ENCODE results near the gene PASD1. TPM values are rescaled to one million over a fixed set of nuclear protein-coding genes. Genes with fewer than 3 reads are reported as not detected.

PASD1 gene
- total and polyA plus RNA-seq, 9 donors, result 0.04 to 0.16 (median 0.08) TPM; not detected in 5

- Histone ChIP-seq H3K27ac (ENCODE audit: low read length) (peak overlapping the region; percentile 70), H3K9me3 (replicated peaks; ENCODE audit: control insufficient read depth, low read depth, low read length) (no peaks in the 10 kb centered on the region), H3K36me3 (ENCODE audit: control insufficient read depth, insufficient read depth, low read length) (no peaks in the 10 kb centered on the region), H3K4me1 (ENCODE audit: control insufficient read depth, insufficient read depth, low read length) (peaks cover 43% of the 10 kb centered on the region), H3K4me3 (ENCODE audit: low read length) (no peak overlapping the region), H3K27me3 (ENCODE audit: control insufficient read depth, insufficient read depth, low read length) (peaks cover 27% of the 10 kb centered on the region)
- WGBS (ENCODE audit: insufficient coverage), result 53% methylated on average over 5 of the region's 5 CpGs
- DNase-seq, result no peak
These were observed 147.7 kb downstream of the PASD1 start for GRCh38 chrX:151711154-151711553.

DNA sequence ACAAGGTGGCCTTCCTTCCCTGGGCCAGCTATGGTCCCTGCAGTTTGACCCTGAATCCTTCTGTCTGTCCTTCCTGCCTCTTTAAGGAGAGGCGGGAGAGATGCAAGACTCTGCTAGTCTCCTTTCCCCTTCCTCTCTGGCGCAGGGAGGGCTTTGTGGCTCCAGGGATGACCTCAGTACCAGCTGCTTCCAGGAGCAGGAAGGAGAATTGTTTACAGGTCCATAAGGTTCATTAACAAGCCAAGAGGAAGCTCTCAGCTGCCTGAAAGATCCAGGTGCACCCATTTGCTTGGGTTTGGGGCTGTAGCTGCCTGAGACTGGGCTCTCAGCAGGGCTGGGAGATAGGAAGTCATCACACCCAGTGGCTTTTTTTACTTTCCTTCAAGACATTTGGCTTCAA lies 148.3 kb downstream of the PASD1 start:
- Histone ChIP-seq H3K27me3 (ENCODE audit: control insufficient read depth, insufficient read depth, low read length) (peaks cover 27% of the 10 kb centered on the region), H3K36me3 (ENCODE audit: control insufficient read depth, insufficient read depth, low read length) (no peaks in the 10 kb centered on the region), H3K27ac (ENCODE audit: low read length) (peak overlapping the region; percentile 70), H3K4me1 (ENCODE audit: control insufficient read depth, insufficient read depth, low read length) (peaks cover 43% of the 10 kb centered on the region), H3K9me3 (replicated peaks; ENCODE audit: control insufficient read depth, low read depth, low read length) (no peaks in the 10 kb centered on the region), H3K4me3 (ENCODE audit: low read length) (no peak overlapping the region)
- WGBS (ENCODE audit: insufficient coverage), result no CpG with 5 or more reads among the region's 2 CpGs
- peak; percentile 92 for DNase-seq

DNA sequence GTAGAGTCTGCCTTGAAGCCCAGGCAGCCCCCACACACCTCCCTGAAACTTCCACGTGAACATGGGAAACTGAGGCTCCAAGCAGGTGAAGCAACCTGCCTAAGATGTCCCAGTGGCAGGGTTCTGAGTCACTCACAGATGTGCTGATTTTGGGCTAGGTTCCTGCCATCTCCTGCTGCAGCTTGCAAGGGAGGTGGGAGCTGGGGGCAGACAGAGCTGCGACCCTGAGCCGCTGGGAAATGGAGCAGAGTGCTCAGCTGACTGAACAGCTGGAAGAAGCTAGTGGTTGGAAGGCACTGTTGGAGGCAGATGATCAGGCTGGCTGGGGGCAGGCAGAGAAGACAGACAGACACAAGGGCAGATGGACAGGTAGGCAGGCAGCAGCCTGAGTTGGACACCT lies 148.8 kb downstream of the PASD1 start:
- H3K27ac ChIP-seq (ENCODE audit: low read length), result peak overlapping the region; percentile 36
- no peaks in the 10 kb centered on the region for H3K9me3 ChIP-seq (replicated peaks; ENCODE audit: control insufficient read depth, low read depth, low read length)
- 45% methylated on average over 3 of the region's 3 CpGs for WGBS (ENCODE audit: insufficient coverage)
- H3K27me3 ChIP-seq (ENCODE audit: control insufficient read depth, insufficient read depth, low read length), result peaks cover 27% of the 10 kb centered on the region
- H3K36me3 ChIP-seq (ENCODE audit: control insufficient read depth, insufficient read depth, low read length), result no peaks in the 10 kb centered on the region
- DNase-seq, result peak; percentile 28
- peaks cover 45% of the 10 kb centered on the region for H3K4me1 ChIP-seq (ENCODE audit: control insufficient read depth, insufficient read depth, low read length)
- no peak overlapping the region for H3K4me3 ChIP-seq (ENCODE audit: low read length)

DNA sequence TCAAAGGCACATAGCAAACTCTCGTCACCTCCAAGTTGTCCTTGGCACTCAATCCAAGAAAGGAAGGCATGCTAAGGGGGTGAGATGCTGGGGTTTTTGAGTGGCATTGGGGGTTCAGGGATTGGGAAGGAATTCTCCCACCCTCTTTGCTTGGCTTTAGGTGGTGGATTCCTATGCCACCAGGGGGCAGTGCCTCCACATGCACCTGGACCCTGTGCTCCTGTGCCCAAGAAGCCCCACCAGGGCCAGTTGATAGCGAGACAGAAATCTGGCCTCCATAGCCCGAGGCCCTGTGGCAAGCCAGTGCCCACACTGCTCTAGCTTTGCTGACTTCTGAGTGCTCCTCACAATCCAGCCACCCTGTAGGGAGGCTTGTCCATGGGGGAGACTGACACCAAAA lies 150.4 kb downstream of the PASD1 start:
- Histone ChIP-seq H3K4me1 (ENCODE audit: control insufficient read depth, insufficient read depth, low read length) (peaks cover 46% of the 10 kb centered on the region), H3K4me3 (ENCODE audit: low read length) (no peak overlapping the region), H3K9me3 (replicated peaks; ENCODE audit: control insufficient read depth, low read depth, low read length) (no peaks in the 10 kb centered on the region), H3K27me3 (ENCODE audit: control insufficient read depth, insufficient read depth, low read length) (peaks cover 27% of the 10 kb centered on the region), H3K36me3 (ENCODE audit: control insufficient read depth, insufficient read depth, low read length) (no peaks in the 10 kb centered on the region), H3K27ac (ENCODE audit: low read length) (no peak overlapping the region)
- DNase-seq, result no peak
- WGBS (ENCODE audit: insufficient coverage), result 60% methylated on average over 1 of the region's 3 CpGs

DNA sequence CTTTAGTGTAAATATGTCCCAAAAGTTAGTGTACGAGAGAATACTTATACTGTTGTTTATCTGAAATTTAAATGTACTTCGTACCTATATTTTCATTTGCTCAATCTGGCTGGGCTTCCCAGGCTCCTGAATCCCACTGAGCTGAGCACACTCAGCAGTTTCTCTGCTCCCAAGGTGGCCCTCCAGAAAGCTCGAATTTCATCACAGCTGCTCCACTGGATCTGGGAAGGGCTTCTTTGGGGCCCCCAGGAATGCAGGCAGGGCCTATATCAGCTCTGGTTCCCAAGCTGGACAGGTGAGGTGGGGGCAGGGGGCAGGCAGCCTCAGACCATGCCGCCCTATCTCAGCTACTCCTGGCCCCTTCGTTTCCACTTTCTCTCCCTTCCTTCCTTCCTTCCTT lies 150.9 kb downstream of the PASD1 start:
- H3K27me3 ChIP-seq (ENCODE audit: control insufficient read depth, insufficient read depth, low read length), result peaks cover 27% of the 10 kb centered on the region
- DNase-seq, result peak; percentile 48
- peaks cover 46% of the 10 kb centered on the region for H3K4me1 ChIP-seq (ENCODE audit: control insufficient read depth, insufficient read depth, low read length)
- WGBS (ENCODE audit: insufficient coverage), result 0% methylated on average over 1 of the region's 5 CpGs
- no peak overlapping the region for H3K27ac ChIP-seq (ENCODE audit: low read length)
- no peaks in the 10 kb centered on the region for H3K9me3 ChIP-seq (replicated peaks; ENCODE audit: control insufficient read depth, low read depth, low read length)
- H3K36me3 ChIP-seq (ENCODE audit: control insufficient read depth, insufficient read depth, low read length), result no peaks in the 10 kb centered on the region
- H3K4me3 ChIP-seq (ENCODE audit: low read length), result no peak overlapping the region

GRCh38 chrX:151715752-151716151 lies 152.3 kb downstream of the PASD1 start, which contains the start of gene FATE1:
Gene FATE1 (plus strand): TSS chrX:151716035. CDS start chrX:151716120, 85 bp downstream.
- DNase-seq, result no peak
- no CpG with 5 or more reads among the region's 3 CpGs for WGBS (ENCODE audit: insufficient coverage)
- H3K4me1 ChIP-seq (ENCODE audit: control insufficient read depth, insufficient read depth, low read length), result peaks cover 40% of the 10 kb centered on the region

GRCh38 chrX:151722241-151722846 lies 158.9 kb downstream of the PASD1 start:
- H3K27me3 ChIP-seq (ENCODE audit: control insufficient read depth, insufficient read depth, low read length), result peaks cover 14% of the 10 kb centered on the region
- WGBS (ENCODE audit: insufficient coverage), result 33% methylated on average over 22 of the region's 24 CpGs
- H3K4me3 ChIP-seq (ENCODE audit: low read length), result no peak overlapping the region
- DNase-seq, result peak; percentile 52
- H3K4me1 ChIP-seq (ENCODE audit: control insufficient read depth, insufficient read depth, low read length), result peaks cover 22% of the 10 kb centered on the region
- no peaks in the 10 kb centered on the region for H3K36me3 ChIP-seq (ENCODE audit: control insufficient read depth, insufficient read depth, low read length)
- no peak overlapping the region for H3K27ac ChIP-seq (ENCODE audit: low read length)
- no peaks in the 10 kb centered on the region for H3K9me3 ChIP-seq (replicated peaks; ENCODE audit: control insufficient read depth, low read depth, low read length)

More at GRCh38 chrX:151715752-151716151, 152.3 kb downstream of the PASD1 start, which contains the start of gene FATE1:
- H3K27me3 ChIP-seq (ENCODE audit: control insufficient read depth, insufficient read depth, low read length), result peaks cover 23% of the 10 kb centered on the region
- no peaks in the 10 kb centered on the region for H3K9me3 ChIP-seq (replicated peaks; ENCODE audit: control insufficient read depth, low read depth, low read length)
- no peaks in the 10 kb centered on the region for H3K36me3 ChIP-seq (ENCODE audit: control insufficient read depth, insufficient read depth, low read length)
- no peak within 1 kb of the TSS for H3K27ac ChIP-seq (ENCODE audit: low read length)
- no peak within 1 kb of the TSS for H3K4me3 ChIP-seq (ENCODE audit: low read length)

- Histone ChIP-seq H3K36me3 (ENCODE audit: control insufficient read depth, insufficient read depth, low read length) (no peaks in the 10 kb centered on the region), H3K9me3 (replicated peaks; ENCODE audit: control insufficient read depth, low read depth, low read length) (no peaks in the 10 kb centered on the region), H3K27ac (ENCODE audit: low read length) (no peak overlapping the region), H3K4me1 (ENCODE audit: control insufficient read depth, insufficient read depth, low read length) (peaks cover 22% of the 10 kb centered on the region), H3K27me3 (ENCODE audit: control insufficient read depth, insufficient read depth, low read length) (peaks cover 18% of the 10 kb centered on the region), H3K4me3 (ENCODE audit: low read length) (no peak overlapping the region)
- WGBS (ENCODE audit: insufficient coverage), result 60% methylated on average over 5 of the region's 7 CpGs
- peak; percentile 32 for DNase-seq
These were observed 159.8 kb downstream of the PASD1 start for GRCh38 chrX:151723156-151723760.

- no peak overlapping the region for H3K27ac ChIP-seq (ENCODE audit: low read length)
- no peak overlapping the region for H3K4me3 ChIP-seq (ENCODE audit: low read length)
- no peaks in the 10 kb centered on the region for H3K36me3 ChIP-seq (ENCODE audit: control insufficient read depth, insufficient read depth, low read length)
- H3K27me3 ChIP-seq (ENCODE audit: control insufficient read depth, insufficient read depth, low read length), result peaks cover 25% of the 10 kb centered on the region
- no peak for DNase-seq
- no peaks in the 10 kb centered on the region for H3K9me3 ChIP-seq (replicated peaks; ENCODE audit: control insufficient read depth, low read depth, low read length)
- peaks cover 22% of the 10 kb centered on the region for H3K4me1 ChIP-seq (ENCODE audit: control insufficient read depth, insufficient read depth, low read length)
- 23% methylated on average over 3 of the region's 7 CpGs for WGBS (ENCODE audit: insufficient coverage)
These were observed 161.3 kb downstream of the PASD1 start for GRCh38 chrX:151724563-151725337.

DNA sequence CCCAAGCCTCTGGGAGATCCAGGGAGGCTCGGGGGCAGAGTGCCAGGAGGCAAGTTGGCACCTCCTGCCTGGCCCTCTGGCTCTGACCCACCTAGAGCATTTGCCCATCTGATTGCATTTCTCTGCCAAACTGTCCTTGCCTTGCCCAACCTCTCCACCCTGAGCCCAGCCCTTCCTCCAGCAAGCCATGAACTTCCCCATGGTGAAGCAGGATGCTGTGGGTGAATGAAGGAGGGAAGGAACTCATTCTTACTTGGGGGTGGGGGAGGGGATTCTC lies 161.8 kb downstream of the PASD1 start:
- Histone ChIP-seq H3K4me3 (ENCODE audit: low read length) (no peak overlapping the region), H3K4me1 (ENCODE audit: control insufficient read depth, insufficient read depth, low read length) (peaks cover 22% of the 10 kb centered on the region), H3K36me3 (ENCODE audit: control insufficient read depth, insufficient read depth, low read length) (no peaks in the 10 kb centered on the region), H3K27ac (ENCODE audit: low read length) (no peak overlapping the region), H3K27me3 (ENCODE audit: control insufficient read depth, insufficient read depth, low read length) (peaks cover 25% of the 10 kb centered on the region), H3K9me3 (replicated peaks; ENCODE audit: control insufficient read depth, low read depth, low read length) (no peaks in the 10 kb centered on the region)
- WGBS (ENCODE audit: insufficient coverage), result no CpG with 5 or more reads among the region's 1 CpG
- no peak for DNase-seq
